Right lobe of liver (tissue), 4 donors: ENCODE measurements around the gene SLC24A4.

Experiments used
- POLR2A ChIP-seq: fragments of 450-650 bp; IDR thresholded peaks from one replicate; pipeline ENCODE4 v1.6.1; 2017; ENCODE audit warnings: antibody characterized with exemption, mild to moderate bottlenecking
- TF ChIP-seq, protein P1 (sequence below), 4 donors: fragments of 200-600 bp in 3 of 4; fragments of 450-650 bp in 1 of 4; IDR thresholded peaks; one replicate each; pipeline versions ENCODE4 v1.5.1 to v1.8.0; 2016 to 2022; ENCODE audit warnings: antibody characterized with exemption in 4 of 4, mild to moderate bottlenecking in 2 of 4
- donor health status: DM: no; HTN: no; CAD: no.
- donor health status: DM: no; HTN: no; CAD: no.
- donor health status: DM: no; HTN: yes; CAD: no.

DNA sequence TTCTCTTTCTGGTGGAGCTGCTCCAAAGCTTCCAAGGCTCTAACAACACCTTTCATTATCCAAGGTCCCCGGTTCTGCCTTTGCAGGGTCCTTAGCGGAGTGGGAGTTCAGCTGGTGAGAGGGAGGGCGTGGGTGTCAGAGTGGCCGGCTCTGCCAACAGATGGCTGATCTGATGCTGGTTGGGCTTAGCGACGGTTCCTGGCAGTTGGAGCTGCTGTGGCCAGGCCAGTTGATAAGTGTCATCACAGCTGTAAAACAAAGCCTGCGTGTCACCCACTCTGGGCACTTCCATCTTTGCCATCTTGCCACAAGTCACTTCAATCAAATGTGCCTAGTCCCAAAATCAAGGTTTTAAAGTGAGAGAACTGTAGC is 226.9 kb downstream of the SLC24A4 start:
- TF ChIP-seq, protein P1, sequence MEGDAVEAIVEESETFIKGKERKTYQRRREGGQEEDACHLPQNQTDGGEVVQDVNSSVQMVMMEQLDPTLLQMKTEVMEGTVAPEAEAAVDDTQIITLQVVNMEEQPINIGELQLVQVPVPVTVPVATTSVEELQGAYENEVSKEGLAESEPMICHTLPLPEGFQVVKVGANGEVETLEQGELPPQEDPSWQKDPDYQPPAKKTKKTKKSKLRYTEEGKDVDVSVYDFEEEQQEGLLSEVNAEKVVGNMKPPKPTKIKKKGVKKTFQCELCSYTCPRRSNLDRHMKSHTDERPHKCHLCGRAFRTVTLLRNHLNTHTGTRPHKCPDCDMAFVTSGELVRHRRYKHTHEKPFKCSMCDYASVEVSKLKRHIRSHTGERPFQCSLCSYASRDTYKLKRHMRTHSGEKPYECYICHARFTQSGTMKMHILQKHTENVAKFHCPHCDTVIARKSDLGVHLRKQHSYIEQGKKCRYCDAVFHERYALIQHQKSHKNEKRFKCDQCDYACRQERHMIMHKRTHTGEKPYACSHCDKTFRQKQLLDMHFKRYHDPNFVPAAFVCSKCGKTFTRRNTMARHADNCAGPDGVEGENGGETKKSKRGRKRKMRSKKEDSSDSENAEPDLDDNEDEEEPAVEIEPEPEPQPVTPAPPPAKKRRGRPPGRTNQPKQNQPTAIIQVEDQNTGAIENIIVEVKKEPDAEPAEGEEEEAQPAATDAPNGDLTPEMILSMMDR (IDR thresholded peaks at IDR 0.05) = no peak
- TF ChIP-seq POLR2A = no peak
